H9 (cell line): ENCODE data around the gene EPAS1. TPM values are rescaled to one million over a fixed set of nuclear protein-coding genes. Genes with fewer than 3 reads are reported as not detected.

Source experiments
- DNase-seq: peaks from one replicate; pipeline ENCODE4 v3.0.0-alpha.2; 2017
- H2AFZ ChIP-seq: one replicate; pipeline ENCODE4 v1.6.1; 2013; ENCODE audit warnings: mild to moderate bottlenecking, low read length, control low read depth, moderate library complexity
- H2AK5ac ChIP-seq: 2 replicates; pipeline ENCODE4 v1.6.1; 2013; ENCODE audit warnings: low read length, control low read depth, mixed read lengths; ENCODE audit not compliant: insufficient read length
- H2BK120ac ChIP-seq: one replicate; pipeline ENCODE4 v1.6.1; 2013; ENCODE audit warnings: low read depth, mild to moderate bottlenecking, low read length, control low read depth, inconsistent platforms; ENCODE audit not compliant: poor library complexity, severe bottlenecking
- H2BK12ac ChIP-seq: 2 replicates; pipeline ENCODE4 v1.6.1; 2013; ENCODE audit warnings: low read length, control low read depth, mixed read lengths, low read depth; ENCODE audit not compliant: insufficient read length
- H2BK15ac ChIP-seq: 2 replicates; pipeline ENCODE4 v1.6.1; 2013; ENCODE audit warnings: low read depth, low read length, control low read depth
- H2BK20ac ChIP-seq: one replicate; pipeline ENCODE4 v1.6.1; 2013; ENCODE audit warnings: low read depth, mild to moderate bottlenecking, low read length, control low read depth, inconsistent platforms; ENCODE audit not compliant: poor library complexity, severe bottlenecking
- H2BK5ac ChIP-seq: 2 replicates; pipeline ENCODE4 v1.6.1; 2013; ENCODE audit warnings: low read length, control low read depth, mixed read lengths; ENCODE audit not compliant: insufficient read length
- H3K14ac ChIP-seq: 2 replicates; pipeline ENCODE4 v1.6.1; 2013; ENCODE audit warnings: low read length, control low read depth; ENCODE audit not compliant: insufficient read depth
- H3K18ac ChIP-seq: 2 replicates; pipeline ENCODE4 v1.6.1; 2013; ENCODE audit warnings: low read depth, mild to moderate bottlenecking, mixed read lengths, low read length, control low read depth; ENCODE audit not compliant: insufficient read length
- H3K23ac ChIP-seq: 2 replicates; pipeline ENCODE4 v1.6.1; 2013; ENCODE audit warnings: low read length, control low read depth, mixed read lengths, low read depth; ENCODE audit not compliant: insufficient read length
- H3K23me2 ChIP-seq: 2 replicates; pipeline ENCODE4 v1.6.1; 2013; ENCODE audit warnings: low read depth, mild to moderate bottlenecking, mixed read lengths, low read length, control low read depth; ENCODE audit not compliant: insufficient read length, poor library complexity, severe bottlenecking
- H3K27ac ChIP-seq: 2 replicates; pipeline ENCODE4 v1.5.1; 2013; ENCODE audit warnings: low read length, control low read depth, mixed read lengths, low read depth; ENCODE audit not compliant: insufficient read length
- H3K27me3 ChIP-seq: 2 replicates; pipeline ENCODE4 v1.6.1; 2013; ENCODE audit warnings: low read length, control low read depth, inconsistent platforms; ENCODE audit not compliant: insufficient read depth
- H3K4ac ChIP-seq: 2 replicates; pipeline ENCODE4 v1.6.1; 2013; ENCODE audit warnings: low read depth, mild to moderate bottlenecking, control low read depth, inconsistent platforms, low read length, moderate library complexity
- H3K4me1 ChIP-seq: 2 replicates; pipeline ENCODE4 v1.6.1; 2013; ENCODE audit warnings: low read length, control low read depth, inconsistent platforms; ENCODE audit not compliant: insufficient read depth
- H3K4me2 ChIP-seq: 2 replicates; pipeline ENCODE4 v1.6.1; 2013; ENCODE audit warnings: low read length, control low read depth, mixed read lengths; ENCODE audit not compliant: insufficient read length, insufficient read depth
- H3K56ac ChIP-seq: 2 replicates; pipeline ENCODE4 v1.6.1; 2013; ENCODE audit warnings: low read depth, mild to moderate bottlenecking, mixed read lengths, low read length, control low read depth; ENCODE audit not compliant: insufficient read length
- H3K79me1 ChIP-seq: 2 replicates; pipeline ENCODE4 v1.6.1; 2013; ENCODE audit warnings: low read depth, mild to moderate bottlenecking, moderate library complexity, low read length, control low read depth, inconsistent platforms; ENCODE audit not compliant: insufficient read depth, poor library complexity, severe bottlenecking
- H3K79me2 ChIP-seq: 2 replicates; pipeline ENCODE4 v1.6.1; 2013; ENCODE audit warnings: low read length, control low read depth, inconsistent platforms; ENCODE audit not compliant: insufficient read depth
- H3K9ac ChIP-seq: 2 replicates; pipeline ENCODE4 v1.6.1; 2013; ENCODE audit warnings: low read length, control low read depth, mixed read lengths; ENCODE audit not compliant: insufficient read length; ENCODE audit errors: extremely low read depth
- H3K9me3 ChIP-seq: one replicate; pipeline ENCODE4 v1.6.1; 2013; ENCODE audit warnings: low read depth, low read length, inconsistent platforms; ENCODE audit not compliant: control insufficient read depth
- H3T11ph ChIP-seq: one replicate; pipeline ENCODE4 v1.6.1; 2013; ENCODE audit warnings: mild to moderate bottlenecking, low read length, control low read depth, inconsistent platforms
- H4K20me1 ChIP-seq: one replicate; pipeline ENCODE4 v1.6.1; 2013; ENCODE audit not compliant: control insufficient read depth, insufficient read length, insufficient read depth
- H4K5ac ChIP-seq: 2 replicates; pipeline ENCODE4 v1.6.1; 2013; ENCODE audit warnings: low read depth, mild to moderate bottlenecking, mixed read lengths, low read length, control low read depth; ENCODE audit not compliant: insufficient read length
- H4K8ac ChIP-seq: replicated peaks from 2 replicates; pipeline ENCODE4 v1.6.1; 2013; ENCODE audit warnings: low read length, control low read depth, mixed read lengths, low read depth; ENCODE audit not compliant: insufficient read length
- H4K91ac ChIP-seq: 2 replicates; pipeline ENCODE4 v1.6.1; 2013; ENCODE audit warnings: low read depth, mild to moderate bottlenecking, moderate library complexity, mixed read lengths, low read length, control low read depth; ENCODE audit not compliant: insufficient read length
- H3K27ac Mint-ChIP-seq, 3 experiments: 2 replicates in 2 of 3; 3 replicates in 1 of 3; pipeline ENCODE4 v1.8.0; 2020 to 2021; ENCODE audit warnings: mixed read lengths in 3 of 3, mild to moderate bottlenecking in 1 of 3, moderate library complexity in 1 of 3
- H3K27me3 Mint-ChIP-seq: 2 replicates; pipeline ENCODE4 v1.8.0; 2021; ENCODE audit warnings: low read depth, mild to moderate bottlenecking, moderate library complexity, mixed read lengths
- H3K36me3 Mint-ChIP-seq, 3 experiments: 2 replicates in 2 of 3; 3 replicates in 1 of 3; pipeline ENCODE4 v1.8.0; 2020 to 2021; ENCODE audit warnings: low read depth in 3 of 3, mixed read lengths in 3 of 3; ENCODE audit not compliant: insufficient read depth in 1 of 3
- H3K4me1 Mint-ChIP-seq, 2 experiments: 2 replicates each; pipeline ENCODE4 v1.8.0; 2020; ENCODE audit warnings: mixed read lengths in 2 of 2
- H3K4me3 Mint-ChIP-seq, 2 experiments: 2 replicates in 1 of 2; 3 replicates in 1 of 2; pipeline ENCODE4 v1.8.0; 2020 to 2021; ENCODE audit warnings: mild to moderate bottlenecking in 2 of 2, mixed read lengths in 2 of 2, moderate library complexity in 1 of 2
- H3K9me3 Mint-ChIP-seq, 2 experiments: 2 replicates in 1 of 2; 3 replicates in 1 of 2; pipeline ENCODE4 v1.8.0; 2020; ENCODE audit warnings: mild to moderate bottlenecking in 2 of 2, mixed read lengths in 2 of 2, moderate library complexity in 1 of 2
- CTCF ChIP-seq: fragments of 200-600 bp; sonication (generic); conservative IDR thresholded peaks from 3 replicates; pipeline ENCODE4 v1.8.0; 2021; ENCODE audit warnings: antibody characterized with exemption, mild to moderate bottlenecking
- WGBS: extraction: QIAGEN DNeasy Blood & Tissue Kit; methylation state at CpG from one replicate; pipeline ENCODE4 v1.1.7; 2013; ENCODE audit warnings: missing lambda C conversion rate, low lambda C conversion rate, mixed read lengths; ENCODE audit not compliant: insufficient read length; ENCODE audit errors: extremely low coverage; 5-methylcytosine and 5-hydroxymethylcytosine counted together
- total RNA-seq: library from RNA; stranded (reverse); gene quantifications from 2 replicates; pipeline ENCODE4 v1.2.1, GENCODE V29; 2021

The EPAS1 gene
- total RNA-seq, 1 experiment from 2014 or later = 1.1 TPM

DNA sequence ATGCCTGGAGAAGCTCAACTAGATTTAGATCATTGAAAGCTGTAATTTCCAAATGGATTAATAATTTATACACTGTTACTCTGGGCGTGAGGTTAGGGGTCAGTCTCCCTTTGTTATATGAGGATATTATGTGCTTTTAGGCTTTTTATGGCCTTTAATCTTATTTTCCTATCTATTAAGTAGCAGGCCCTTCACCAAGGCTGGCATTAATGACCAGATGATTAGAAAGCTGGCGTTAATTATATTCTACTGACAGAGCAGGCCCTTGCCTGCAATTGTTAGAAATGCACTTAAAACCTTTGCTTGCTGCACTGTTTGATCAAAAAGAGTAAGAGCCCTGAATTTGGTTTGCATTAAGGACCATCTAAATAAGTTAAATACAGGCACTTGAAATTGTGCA, 75.3 kb downstream of the EPAS1 start:
- WGBS = no CpG with 5 or more reads among the region's 2 CpGs
- H4K20me1 ChIP-seq = no peaks in the 10 kb centered on the region
- H2AK5ac ChIP-seq = no peak overlapping the region
- no peak overlapping the region for H3K4me2 ChIP-seq
- no peak overlapping the region for H3K14ac ChIP-seq
- Mint-ChIP-seq H3K4me1 (no peaks in the 10 kb centered on the region), H3K9me3 (no peaks in the 10 kb centered on the region), H3K27me3 (peaks cover 5% of the 10 kb centered on the region), H3K4me3 (no peak overlapping the region), H3K36me3 (no peaks in the 10 kb centered on the region), H3K27ac (no peak overlapping the region)
- no peaks in the 10 kb centered on the region for H3K23me2 ChIP-seq
- H3K23ac ChIP-seq = no peak overlapping the region
- H4K5ac ChIP-seq = no peak overlapping the region
- H3K27me3 ChIP-seq = no peaks in the 10 kb centered on the region
- no peaks in the 10 kb centered on the region for H3K9me3 ChIP-seq
- H2BK5ac ChIP-seq = no peak overlapping the region
- H3T11ph ChIP-seq = no peak overlapping the region
- H2AFZ ChIP-seq = no peak overlapping the region
- no peak for DNase-seq
- no peaks in the 10 kb centered on the region for H3K4me1 ChIP-seq
- no peaks in the 10 kb centered on the region for H3K79me1 ChIP-seq
- no peak overlapping the region for H4K8ac ChIP-seq
- H2BK120ac ChIP-seq = no peak overlapping the region
- H2BK12ac ChIP-seq = no peak overlapping the region
- H3K27ac ChIP-seq = no peak overlapping the region
- no peak for TF ChIP-seq CTCF
- no peak overlapping the region for H4K91ac ChIP-seq
- H3K4ac ChIP-seq = no peak overlapping the region
- no peak overlapping the region for H3K56ac ChIP-seq
- no peak overlapping the region for H2BK20ac ChIP-seq
- no peak overlapping the region for H3K9ac ChIP-seq
- H2BK15ac ChIP-seq = no peak overlapping the region
- no peak overlapping the region for H3K18ac ChIP-seq
- H3K79me2 ChIP-seq = no peaks in the 10 kb centered on the region
